ENCODE measurements around the gene DARS2.
"Not testable (repeated sequence)": the region's sequence is repeated elsewhere in the genome, so short reads cannot be mapped to it uniquely, and the experiment has no call there.

The DARS2 gene

GRCh38 chr1:173798078-173798477 lies 26.4 kb upstream of the DARS2 start:
- H3K27me3 ChIP-seq (ENCODE audit: insufficient read depth, low read length, poor library complexity), result no peaks in the 10 kb centered on the region
- no peaks in the 10 kb centered on the region for H3K79me2 ChIP-seq (ENCODE audit: control insufficient read depth, insufficient read depth, low read length)
- no peaks in the 10 kb centered on the region for H3K4me1 ChIP-seq (ENCODE audit: control insufficient read depth, low read depth, low read length)
- no peak overlapping the region for H3K18ac ChIP-seq (ENCODE audit: low read length)
- H3K4me2 ChIP-seq (ENCODE audit: low read length), result no peak overlapping the region
- H2BK15ac ChIP-seq (replicated peaks; ENCODE audit: low read depth), result no peak overlapping the region
- no peak overlapping the region for H3K4ac ChIP-seq (ENCODE audit: low read depth, low read length)
- H3K9ac ChIP-seq (ENCODE audit: low read length), result no peak overlapping the region
- no peak overlapping the region for H2AK5ac ChIP-seq (ENCODE audit: low read length)
- H3K27ac ChIP-seq (ENCODE audit: low read depth, low read length), result no peak overlapping the region
- no peak overlapping the region for H4K8ac ChIP-seq (ENCODE audit: low read depth, low read length)
- H2BK120ac ChIP-seq (ENCODE audit: low read depth, low read length), result no peak overlapping the region
- no peak overlapping the region for H3K56ac ChIP-seq (ENCODE audit: low read length)
- no peak overlapping the region for H3K4me3 ChIP-seq (ENCODE audit: low read length)
- no peak for DNase-seq
- H3K79me1 ChIP-seq (ENCODE audit: low read length), result no peaks in the 10 kb centered on the region
- no peak overlapping the region for H3K23ac ChIP-seq (ENCODE audit: low read length)
- H2BK5ac ChIP-seq (ENCODE audit: low read length), result no peak overlapping the region
- no peak overlapping the region for H4K5ac ChIP-seq (ENCODE audit: low read length)
- peaks cover 2% of the 10 kb centered on the region for H3K36me3 ChIP-seq (ENCODE audit: control insufficient read depth, insufficient read depth, low read length)

GRCh38 chr1:173799995-173800394 lies 24.5 kb upstream of the DARS2 start:
- H2BK15ac ChIP-seq (replicated peaks; ENCODE audit: low read depth); H3K9ac ChIP-seq (ENCODE audit: low read length); H2BK120ac ChIP-seq (ENCODE audit: low read depth, low read length); H3K36me3 ChIP-seq (ENCODE audit: control insufficient read depth, insufficient read depth, low read length); H3K4me2 ChIP-seq (ENCODE audit: low read length); H3K56ac ChIP-seq (ENCODE audit: low read length); DNase-seq; H3K27me3 ChIP-seq (ENCODE audit: insufficient read depth, low read length, poor library complexity); H3K27ac ChIP-seq (ENCODE audit: low read depth, low read length); H4K8ac ChIP-seq (ENCODE audit: low read depth, low read length); H3K4ac ChIP-seq (ENCODE audit: low read depth, low read length); H3K79me1 ChIP-seq (ENCODE audit: low read length); H3K18ac ChIP-seq (ENCODE audit: low read length); H3K23ac ChIP-seq (ENCODE audit: low read length); H3K4me1 ChIP-seq (ENCODE audit: control insufficient read depth, low read depth, low read length); H4K5ac ChIP-seq (ENCODE audit: low read length); H3K4me3 ChIP-seq (ENCODE audit: low read length); H2BK5ac ChIP-seq (ENCODE audit: low read length); H3K79me2 ChIP-seq (ENCODE audit: control insufficient read depth, insufficient read depth, low read length); H2AK5ac ChIP-seq (ENCODE audit: low read length): not testable (repeated sequence)
- no CpG with 5 or more reads among the region's 1 CpG for WGBS (ENCODE audit: extremely low coverage, insufficient coverage, low lambda C conversion rate)

GRCh38 chr1:173802961-173803360 lies 21.5 kb upstream of the DARS2 start:
- Histone ChIP-seq H4K5ac (ENCODE audit: low read length) (no peak overlapping the region), H3K9ac (ENCODE audit: low read length) (no peak overlapping the region), H3K27ac (ENCODE audit: low read depth, low read length) (no peak overlapping the region), H3K79me1 (ENCODE audit: low read length) (peaks cover 2% of the 10 kb centered on the region), H3K4ac (ENCODE audit: low read depth, low read length) (no peak overlapping the region), H3K27me3 (ENCODE audit: insufficient read depth, low read length, poor library complexity) (no peaks in the 10 kb centered on the region), H3K4me2 (ENCODE audit: low read length) (no peak overlapping the region), H3K79me2 (ENCODE audit: control insufficient read depth, insufficient read depth, low read length) (no peaks in the 10 kb centered on the region), H2BK15ac (replicated peaks; ENCODE audit: low read depth) (no peak overlapping the region), H4K8ac (ENCODE audit: low read depth, low read length) (no peak overlapping the region), H3K23ac (ENCODE audit: low read length) (no peak overlapping the region), H2BK120ac (ENCODE audit: low read depth, low read length) (no peak overlapping the region), H3K4me1 (ENCODE audit: control insufficient read depth, low read depth, low read length) (no peaks in the 10 kb centered on the region), H2BK5ac (ENCODE audit: low read length) (no peak overlapping the region), H3K36me3 (ENCODE audit: control insufficient read depth, insufficient read depth, low read length) (peaks cover 4% of the 10 kb centered on the region), H3K18ac (ENCODE audit: low read length) (no peak overlapping the region), H2AK5ac (ENCODE audit: low read length) (no peak overlapping the region), H3K56ac (ENCODE audit: low read length) (no peak overlapping the region), H3K4me3 (ENCODE audit: low read length) (no peak overlapping the region)
- WGBS (ENCODE audit: extremely low coverage, insufficient coverage, low lambda C conversion rate), result no CpG with 5 or more reads among the region's 2 CpGs
- DNase-seq, result no peak

GRCh38 chr1:173813654-173814053 lies 10.8 kb upstream of the DARS2 start:
- no CpG with 5 or more reads among the region's 5 CpGs for WGBS (ENCODE audit: extremely low coverage, insufficient coverage, low lambda C conversion rate)

GRCh38 chr1:173818459-173818858 lies 6.0 kb upstream of the DARS2 start:
- DNase-seq, result no peak
- no peaks in the 10 kb centered on the region for H3K36me3 ChIP-seq (ENCODE audit: control insufficient read depth, insufficient read depth, low read length)
- H3K79me1 ChIP-seq (ENCODE audit: low read length), result peaks cover 3% of the 10 kb centered on the region
- no peak overlapping the region for H3K27ac ChIP-seq (ENCODE audit: low read depth, low read length)
- H3K9ac ChIP-seq (ENCODE audit: low read length), result no peak overlapping the region
- H3K4ac ChIP-seq (ENCODE audit: low read depth, low read length), result no peak overlapping the region
- H3K4me2 ChIP-seq (ENCODE audit: low read length), result no peak overlapping the region
- H3K4me1 ChIP-seq (ENCODE audit: control insufficient read depth, low read depth, low read length), result peaks cover 2% of the 10 kb centered on the region
- peaks cover 34% of the 10 kb centered on the region for H3K79me2 ChIP-seq (ENCODE audit: control insufficient read depth, insufficient read depth, low read length)
- no peak overlapping the region for H2BK15ac ChIP-seq (replicated peaks; ENCODE audit: low read depth)
- no peak overlapping the region for H4K8ac ChIP-seq (ENCODE audit: low read depth, low read length)
- H3K27me3 ChIP-seq (ENCODE audit: insufficient read depth, low read length, poor library complexity), result no peaks in the 10 kb centered on the region
- H2AK5ac ChIP-seq (ENCODE audit: low read length), result no peak overlapping the region
- no CpG with 5 or more reads among the region's 1 CpG for WGBS (ENCODE audit: extremely low coverage, insufficient coverage, low lambda C conversion rate)
- no peak overlapping the region for H3K18ac ChIP-seq (ENCODE audit: low read length)
- no peak overlapping the region for H2BK5ac ChIP-seq (ENCODE audit: low read length)
- no peak overlapping the region for H3K23ac ChIP-seq (ENCODE audit: low read length)
- H3K56ac ChIP-seq (ENCODE audit: low read length), result no peak overlapping the region
- H2BK120ac ChIP-seq (ENCODE audit: low read depth, low read length), result no peak overlapping the region
- no peak overlapping the region for H3K4me3 ChIP-seq (ENCODE audit: low read length)
- no peak overlapping the region for H4K5ac ChIP-seq (ENCODE audit: low read length)

More at GRCh38 chr1:173813654-173814053, 10.8 kb upstream of the DARS2 start:
- H2BK5ac ChIP-seq (ENCODE audit: low read length); H3K23ac ChIP-seq (ENCODE audit: low read length); H2BK120ac ChIP-seq (ENCODE audit: low read depth, low read length); H3K9ac ChIP-seq (ENCODE audit: low read length); H4K5ac ChIP-seq (ENCODE audit: low read length); H3K27ac ChIP-seq (ENCODE audit: low read depth, low read length); H3K36me3 ChIP-seq (ENCODE audit: control insufficient read depth, insufficient read depth, low read length); H2BK15ac ChIP-seq (replicated peaks; ENCODE audit: low read depth); H3K79me2 ChIP-seq (ENCODE audit: control insufficient read depth, insufficient read depth, low read length); H4K8ac ChIP-seq (ENCODE audit: low read depth, low read length); H3K4me1 ChIP-seq (ENCODE audit: control insufficient read depth, low read depth, low read length); H3K79me1 ChIP-seq (ENCODE audit: low read length); H3K18ac ChIP-seq (ENCODE audit: low read length); DNase-seq; H3K4me2 ChIP-seq (ENCODE audit: low read length); H3K27me3 ChIP-seq (ENCODE audit: insufficient read depth, low read length, poor library complexity); H3K56ac ChIP-seq (ENCODE audit: low read length); H2AK5ac ChIP-seq (ENCODE audit: low read length); H3K4ac ChIP-seq (ENCODE audit: low read depth, low read length); H3K4me3 ChIP-seq (ENCODE audit: low read length): not testable (repeated sequence)

- Histone ChIP-seq H2BK5ac (ENCODE audit: low read length) (no peak overlapping the region), H3K4me2 (ENCODE audit: low read length) (no peak overlapping the region)
- WGBS (ENCODE audit: extremely low coverage, insufficient coverage, low lambda C conversion rate), result no CpG with 5 or more reads among the region's 4 CpGs
These were observed 2.8 kb upstream of the DARS2 start for GRCh38 chr1:173821680-173822079.

More at GRCh38 chr1:173821680-173822079, 2.8 kb upstream of the DARS2 start:
- no peak overlapping the region for H3K4ac ChIP-seq (ENCODE audit: low read depth, low read length)
- no peak overlapping the region for H2BK120ac ChIP-seq (ENCODE audit: low read depth, low read length)
- H3K4me1 ChIP-seq (ENCODE audit: control insufficient read depth, low read depth, low read length), result peaks cover 2% of the 10 kb centered on the region
- no peak overlapping the region for H2BK15ac ChIP-seq (replicated peaks; ENCODE audit: low read depth)
- H4K8ac ChIP-seq (ENCODE audit: low read depth, low read length), result no peak overlapping the region
- H3K27me3 ChIP-seq (ENCODE audit: insufficient read depth, low read length, poor library complexity), result no peaks in the 10 kb centered on the region
- H3K18ac ChIP-seq (ENCODE audit: low read length), result no peak overlapping the region
- H3K79me2 ChIP-seq (ENCODE audit: control insufficient read depth, insufficient read depth, low read length), result peaks cover 39% of the 10 kb centered on the region
- peaks cover 6% of the 10 kb centered on the region for H3K79me1 ChIP-seq (ENCODE audit: low read length)
- no peak overlapping the region for H2AK5ac ChIP-seq (ENCODE audit: low read length)
- H3K27ac ChIP-seq (ENCODE audit: low read depth, low read length), result no peak overlapping the region
- no peaks in the 10 kb centered on the region for H3K36me3 ChIP-seq (ENCODE audit: control insufficient read depth, insufficient read depth, low read length)
- no peak overlapping the region for H3K23ac ChIP-seq (ENCODE audit: low read length)
- H3K56ac ChIP-seq (ENCODE audit: low read length), result no peak overlapping the region
- H3K9ac ChIP-seq (ENCODE audit: low read length), result no peak overlapping the region
- H4K5ac ChIP-seq (ENCODE audit: low read length), result no peak overlapping the region
- DNase-seq, result no peak
- H3K4me3 ChIP-seq (ENCODE audit: low read length), result no peak overlapping the region
